ENCODE results near the gene OSBPL2. TPM values are rescaled to one million over a fixed set of nuclear protein-coding genes. Genes with fewer than 3 reads are reported as not detected.

OSBPL2 gene
- total RNA-seq, 5 donors from 2014 or later (not counting 1 experiment from before 2014, with no cell fraction given): 57.0 to 70.1 (median 63.0) TPM

DNA sequence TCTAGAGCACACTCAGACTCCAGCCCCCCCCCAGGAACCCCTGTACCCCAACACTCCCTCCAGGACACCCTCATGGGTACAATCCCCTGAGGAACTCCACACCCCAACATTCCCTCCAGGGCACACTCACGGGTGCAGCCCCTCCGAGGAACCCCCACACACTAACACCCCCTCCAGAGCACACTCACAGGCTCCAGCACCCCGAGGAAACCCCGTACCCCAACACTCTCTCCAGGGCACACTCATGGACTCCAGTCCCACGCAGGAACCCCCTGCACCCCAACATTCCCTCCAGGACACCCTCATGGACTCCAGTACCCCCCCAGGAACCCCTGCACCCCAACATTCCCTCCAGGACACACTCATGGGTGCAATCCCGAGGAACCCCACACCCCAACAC lies 97.2 kb downstream of the OSBPL2 start:
- no peaks in the 10 kb centered on the region for H3K4me1 ChIP-seq (ENCODE audit: control insufficient read depth in 1 of 2, extremely low read depth in 1 of 2, insufficient read depth in 2 of 2, low read length in 2 of 2)
- ATAC-seq (replicated peaks in 1 of 4) (no peak), DNase-seq (no peak)
- 73% methylated on average over 6 of the region's 6 CpGs for WGBS (ENCODE audit: insufficient coverage)
- H3K36me3 ChIP-seq (ENCODE audit: control insufficient read depth in 2 of 2, extremely low read depth in 1 of 2, insufficient read depth in 1 of 2, low read length in 1 of 2): no peaks in the 10 kb centered on the region
- Mint-ChIP-seq H3K9me3 (no peaks in the 10 kb centered on the region), H3K4me3 (no peak overlapping the region), H3K27me3 (peaks cover 9 to 13% of the 10 kb centered on the region in 2 donors), H3K4me1 (peaks cover 0 to 15% (median 0%) of the 10 kb centered on the region in 3 donors), H3K36me3 (no peaks in the 10 kb centered on the region), H3K27ac (no peak overlapping the region)
- H3K27me3 ChIP-seq (replicated peaks in 1 of 2; ENCODE audit: control insufficient read depth in 2 of 2, extremely low read depth in 1 of 2, insufficient read depth in 2 of 2, low read length in 1 of 2): peaks cover 0 to 56% of the 10 kb centered on the region in 2 experiments
- POLR2A ChIA-PET: no interaction called here
- CTCF ChIA-PET: no interaction called here
- H3K4me3 ChIP-seq (ENCODE audit: control insufficient read depth in 1 of 2, extremely low read depth in 1 of 2, low read length in 1 of 2): no peak overlapping the region
- H3K27ac ChIP-seq (ENCODE audit: low read length): no peak overlapping the region
- no peaks in the 10 kb centered on the region for H3K9me3 ChIP-seq

DNA sequence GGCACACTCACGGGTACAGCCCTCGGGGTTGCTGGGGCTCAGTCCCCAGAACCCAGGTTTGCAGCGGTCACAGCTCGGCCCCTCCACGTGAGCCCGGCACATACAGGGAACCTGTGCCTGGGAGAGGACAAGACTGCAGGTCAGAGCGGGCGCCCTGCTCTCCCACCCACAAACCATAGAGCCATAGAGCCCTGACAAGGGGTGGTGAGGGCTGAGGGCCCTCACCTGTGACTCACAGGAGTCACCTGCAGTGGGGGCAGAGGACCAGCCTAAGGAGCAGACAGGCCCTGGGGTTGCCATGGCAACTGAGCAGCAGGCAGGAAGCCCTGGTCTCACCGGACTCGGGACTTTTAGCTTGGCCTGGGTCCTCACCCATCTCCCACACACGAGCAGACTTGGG lies 98.0 kb downstream of the OSBPL2 start:
- Mint-ChIP-seq H3K36me3 (no peaks in the 10 kb centered on the region), H3K9me3 (no peaks in the 10 kb centered on the region), H3K4me3 (no peak overlapping the region), H3K27me3 (peaks cover 9 to 13% of the 10 kb centered on the region in 2 donors), H3K4me1 (peaks cover 0 to 15% (median 0%) of the 10 kb centered on the region in 3 donors), H3K27ac (no peak overlapping the region)
- Histone ChIP-seq H3K27ac (ENCODE audit: low read length) (no peak overlapping the region), H3K27me3 (replicated peaks in 1 of 2; ENCODE audit: control insufficient read depth in 2 of 2, extremely low read depth in 1 of 2, insufficient read depth in 2 of 2, low read length in 1 of 2) (peaks cover 0 to 56% of the 10 kb centered on the region in 2 experiments), H3K4me1 (ENCODE audit: control insufficient read depth in 1 of 2, extremely low read depth in 1 of 2, insufficient read depth in 2 of 2, low read length in 2 of 2) (no peaks in the 10 kb centered on the region), H3K9me3 (no peaks in the 10 kb centered on the region), H3K4me3 (ENCODE audit: control insufficient read depth in 1 of 2, extremely low read depth in 1 of 2, low read length in 1 of 2) (no peak overlapping the region), H3K36me3 (ENCODE audit: control insufficient read depth in 2 of 2, extremely low read depth in 1 of 2, insufficient read depth in 1 of 2, low read length in 1 of 2) (no peaks in the 10 kb centered on the region)
- WGBS (ENCODE audit: insufficient coverage): 65% methylated on average over 4 of the region's 11 CpGs
- no peak for DNase-seq
- ChIA-PET POLR2A (no interaction called here), CTCF (no interaction called here)
- ATAC-seq (replicated peaks in 1 of 4): no peak

DNA sequence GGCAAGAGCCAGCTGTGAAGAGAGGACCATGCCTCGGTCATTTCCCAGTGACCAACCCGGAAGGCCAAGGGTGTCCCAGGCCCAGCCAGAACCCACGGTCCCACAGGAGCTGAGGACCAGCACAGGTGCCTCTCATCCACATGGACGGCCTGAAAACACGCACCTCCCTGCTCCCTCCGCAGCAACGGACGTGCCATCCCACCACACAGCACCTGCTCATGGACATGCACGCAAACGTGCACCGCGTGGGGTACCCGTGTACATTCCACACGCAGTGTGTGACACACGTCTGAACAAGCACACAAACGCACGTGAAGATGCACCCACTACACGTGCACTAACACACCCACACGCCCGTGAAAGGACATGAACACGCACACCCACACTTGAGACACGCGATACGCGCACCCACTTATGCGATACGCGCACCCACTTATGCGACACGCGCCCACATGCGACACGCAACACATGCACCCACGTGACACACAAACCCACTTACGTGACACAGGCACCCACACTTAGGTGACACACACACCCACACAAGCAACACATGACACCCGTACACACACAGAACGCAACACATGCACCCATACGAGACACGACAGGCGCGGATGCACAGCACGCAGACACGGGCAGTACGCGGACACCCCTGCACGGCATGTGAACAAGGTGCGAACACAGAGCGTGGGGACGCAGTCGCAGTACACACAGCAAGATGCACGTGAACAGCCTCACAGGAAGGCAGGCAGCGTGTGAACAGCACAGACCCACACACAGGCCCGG lies 98.6 kb downstream of the OSBPL2 start:
- ChIA-PET POLR2A (no interaction called here), CTCF (no interaction called here)
- Histone ChIP-seq H3K4me3 (ENCODE audit: control insufficient read depth in 1 of 2, extremely low read depth in 1 of 2, low read length in 1 of 2) (no peak overlapping the region), H3K4me1 (ENCODE audit: control insufficient read depth in 1 of 2, extremely low read depth in 1 of 2, insufficient read depth in 2 of 2, low read length in 2 of 2) (no peaks in the 10 kb centered on the region), H3K9me3 (no peaks in the 10 kb centered on the region), H3K27ac (ENCODE audit: low read length) (no peak overlapping the region), H3K36me3 (ENCODE audit: control insufficient read depth in 2 of 2, extremely low read depth in 1 of 2, insufficient read depth in 1 of 2, low read length in 1 of 2) (no peaks in the 10 kb centered on the region), H3K27me3 (replicated peaks in 1 of 2; ENCODE audit: control insufficient read depth in 2 of 2, extremely low read depth in 1 of 2, insufficient read depth in 2 of 2, low read length in 1 of 2) (peaks cover 0 to 55% of the 10 kb centered on the region in 2 experiments)
- Mint-ChIP-seq H3K4me3 (no peak overlapping the region), H3K27ac (no peak overlapping the region), H3K4me1 (peaks cover 0 to 15% (median 0%) of the 10 kb centered on the region in 3 donors), H3K36me3 (no peaks in the 10 kb centered on the region), H3K27me3 (peaks cover 9 to 14% of the 10 kb centered on the region in 2 donors), H3K9me3 (no peaks in the 10 kb centered on the region)
- DNase-seq: no peak
- no peak for ATAC-seq (replicated peaks in 1 of 4)
- 87% methylated on average over 50 of the region's 53 CpGs for WGBS (ENCODE audit: insufficient coverage)

DNA sequence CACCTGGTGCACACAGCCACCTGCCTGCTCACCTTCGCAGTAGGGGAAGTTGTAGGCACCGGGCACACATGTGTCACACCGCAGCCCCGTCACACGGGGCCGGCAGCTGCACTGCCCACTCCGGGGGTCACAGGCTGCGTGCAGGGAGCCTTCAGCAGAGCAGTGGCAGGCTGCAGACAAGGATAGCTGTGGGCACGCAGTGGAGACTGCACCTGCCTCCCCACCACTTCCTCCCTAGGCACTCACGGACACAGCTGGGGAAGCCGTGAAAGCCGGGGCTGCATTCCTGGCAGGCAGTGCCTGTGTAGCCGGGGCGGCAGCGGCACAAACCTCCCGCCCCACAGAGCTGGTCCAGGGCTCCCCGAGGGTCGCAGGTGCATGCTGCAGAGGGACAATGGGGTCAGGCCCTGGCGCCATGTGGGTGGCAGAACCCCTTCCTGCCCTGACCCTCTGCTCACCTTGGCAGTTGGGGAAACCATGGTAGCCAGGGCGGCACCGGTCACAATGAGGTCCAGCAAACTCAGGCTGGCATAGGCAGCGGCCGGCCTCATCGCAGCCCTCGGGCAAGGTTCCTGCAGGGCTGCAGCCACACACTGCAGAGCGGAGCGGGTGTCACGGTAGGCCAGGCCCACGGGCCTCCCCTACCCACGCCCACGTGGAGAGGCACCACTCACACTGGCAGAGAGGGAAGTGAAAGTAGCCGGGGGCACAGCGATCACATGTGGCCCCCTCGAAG lies 99.4 kb downstream of the OSBPL2 start:
- Histone ChIP-seq H3K9me3 (no peaks in the 10 kb centered on the region), H3K4me3 (ENCODE audit: control insufficient read depth in 1 of 2, extremely low read depth in 1 of 2, low read length in 1 of 2) (no peak overlapping the region), H3K36me3 (ENCODE audit: control insufficient read depth in 2 of 2, extremely low read depth in 1 of 2, insufficient read depth in 1 of 2, low read length in 1 of 2) (no peaks in the 10 kb centered on the region), H3K27ac (ENCODE audit: low read length) (no peak overlapping the region), H3K27me3 (replicated peaks in 1 of 2; ENCODE audit: control insufficient read depth in 2 of 2, extremely low read depth in 1 of 2, insufficient read depth in 2 of 2, low read length in 1 of 2) (peaks cover 0 to 48% of the 10 kb centered on the region in 2 experiments), H3K4me1 (ENCODE audit: control insufficient read depth in 1 of 2, extremely low read depth in 1 of 2, insufficient read depth in 2 of 2, low read length in 2 of 2) (no peaks in the 10 kb centered on the region)
- peak in 1 of 35 experiments; percentile 30 for DNase-seq
- POLR2A ChIA-PET: no interaction called here
- H3K27ac Mint-ChIP-seq: peak overlapping the region in 1 of 2 donors; percentile 27
- H3K4me1 Mint-ChIP-seq: peaks cover 0 to 15% (median 0%) of the 10 kb centered on the region in 3 donors
- ATAC-seq (replicated peaks in 1 of 4): no peak
- H3K9me3 Mint-ChIP-seq: no peaks in the 10 kb centered on the region
- CTCF ChIA-PET: no interaction called here
- no peaks in the 10 kb centered on the region for H3K36me3 Mint-ChIP-seq
- WGBS (ENCODE audit: insufficient coverage): 50% methylated on average over 25 of the region's 34 CpGs
- H3K27me3 Mint-ChIP-seq: peaks cover 9 to 14% of the 10 kb centered on the region in 2 donors
- no peak overlapping the region for H3K4me3 Mint-ChIP-seq

DNA sequence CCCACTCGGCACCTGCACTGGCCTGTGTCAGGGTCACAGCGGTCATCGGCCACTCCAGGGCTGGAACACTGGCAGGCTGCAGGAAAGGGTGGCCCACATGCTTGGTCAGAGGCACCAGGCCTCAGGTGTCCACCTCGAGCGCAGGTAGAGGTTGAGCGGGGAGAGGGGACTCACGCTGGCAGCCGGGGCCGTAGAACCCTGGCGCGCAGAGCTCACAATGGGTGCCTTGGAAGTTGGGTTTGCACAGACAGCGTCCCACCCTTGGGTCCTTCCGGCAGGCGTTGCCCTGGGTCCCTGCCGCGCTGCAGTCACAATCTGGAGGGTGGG lies 99.9 kb downstream of the OSBPL2 start:
- no peak overlapping the region for H3K4me3 ChIP-seq (ENCODE audit: control insufficient read depth in 1 of 2, extremely low read depth in 1 of 2, low read length in 1 of 2)
- no peak overlapping the region for H3K27ac ChIP-seq (ENCODE audit: low read length)
- H3K27ac Mint-ChIP-seq: no peak overlapping the region
- ATAC-seq (replicated peaks in 1 of 4): no peak
- H3K27me3 ChIP-seq (replicated peaks in 1 of 2; ENCODE audit: control insufficient read depth in 2 of 2, extremely low read depth in 1 of 2, insufficient read depth in 2 of 2, low read length in 1 of 2): peaks cover 0 to 46% of the 10 kb centered on the region in 2 experiments
- DNase-seq: no peak
- no peaks in the 10 kb centered on the region for H3K36me3 ChIP-seq (ENCODE audit: control insufficient read depth in 2 of 2, extremely low read depth in 1 of 2, insufficient read depth in 1 of 2, low read length in 1 of 2)
- no peaks in the 10 kb centered on the region for H3K4me1 ChIP-seq (ENCODE audit: control insufficient read depth in 1 of 2, extremely low read depth in 1 of 2, insufficient read depth in 2 of 2, low read length in 2 of 2)
- no peaks in the 10 kb centered on the region for H3K9me3 Mint-ChIP-seq
- 95% methylated on average over 8 of the region's 16 CpGs for WGBS (ENCODE audit: insufficient coverage)
- H3K27me3 Mint-ChIP-seq: peaks cover 9 to 14% of the 10 kb centered on the region in 2 donors
- ChIA-PET CTCF (no interaction called here), POLR2A (no interaction called here)
- H3K4me3 Mint-ChIP-seq: no peak overlapping the region
- no peaks in the 10 kb centered on the region for H3K36me3 Mint-ChIP-seq
- H3K9me3 ChIP-seq: no peaks in the 10 kb centered on the region
- peaks cover 0 to 15% (median 0%) of the 10 kb centered on the region in 3 donors for H3K4me1 Mint-ChIP-seq

DNA sequence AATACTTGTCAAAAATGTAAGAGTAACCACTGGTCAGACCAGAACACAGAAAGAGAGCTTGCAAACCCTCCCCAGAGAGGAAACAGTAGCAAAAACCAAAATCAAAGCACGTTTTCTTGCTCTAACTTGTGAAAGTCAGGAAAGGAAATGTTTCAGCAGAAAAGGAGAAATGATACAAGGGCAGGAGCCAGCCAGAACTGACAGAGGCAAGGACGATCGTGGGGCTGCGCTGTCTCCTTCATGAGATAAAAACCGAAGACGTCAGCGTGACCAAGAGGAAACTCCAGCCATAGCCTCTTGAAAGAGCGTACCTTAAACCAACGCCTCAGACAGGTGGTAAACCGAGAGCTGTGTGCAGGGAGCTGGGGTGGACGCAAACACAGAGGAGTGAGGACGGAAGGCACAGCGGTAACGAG lies 101.3 kb downstream of the OSBPL2 start:
- H3K27ac Mint-ChIP-seq: no peak overlapping the region

More for the DNA sequence above, 101.3 kb downstream of the OSBPL2 start:
- H3K27me3 ChIP-seq (replicated peaks in 1 of 2; ENCODE audit: control insufficient read depth in 2 of 2, extremely low read depth in 1 of 2, insufficient read depth in 2 of 2, low read length in 1 of 2): peaks cover 0 to 37% of the 10 kb centered on the region in 2 experiments
- H3K36me3 Mint-ChIP-seq: no peaks in the 10 kb centered on the region
- ChIA-PET POLR2A (no interaction called here), CTCF (no interaction called here)
- DNase-seq (peak in 1 of 35 experiments; percentile 15), ATAC-seq (replicated peaks in 1 of 4) (no peak)
- H3K4me1 ChIP-seq (ENCODE audit: control insufficient read depth in 1 of 2, extremely low read depth in 1 of 2, insufficient read depth in 2 of 2, low read length in 2 of 2): no peaks in the 10 kb centered on the region
- H3K4me1 Mint-ChIP-seq: peaks cover 0 to 15% (median 0%) of the 10 kb centered on the region in 3 donors
- no peaks in the 10 kb centered on the region for H3K9me3 Mint-ChIP-seq
- no peaks in the 10 kb centered on the region for H3K9me3 ChIP-seq
- H3K27ac ChIP-seq (ENCODE audit: low read length): no peak overlapping the region
- no peak overlapping the region for H3K4me3 ChIP-seq (ENCODE audit: control insufficient read depth in 1 of 2, extremely low read depth in 1 of 2, low read length in 1 of 2)
- 49% methylated on average over 12 of the region's 14 CpGs for WGBS (ENCODE audit: insufficient coverage)
- H3K36me3 ChIP-seq (ENCODE audit: control insufficient read depth in 2 of 2, extremely low read depth in 1 of 2, insufficient read depth in 1 of 2, low read length in 1 of 2): no peaks in the 10 kb centered on the region
- peak overlapping the region in 1 of 3 donors; percentile 18 for H3K4me3 Mint-ChIP-seq
- H3K27me3 Mint-ChIP-seq: peaks cover 9 to 14% of the 10 kb centered on the region in 2 donors
